Fibroblast of mammary gland (primary cell): ENCODE data around the gene JCHAIN.
A peak's percentile ranks its signal among the peaks of the same experiment; 100 is the strongest.

Experiments used
- DNase-seq: peaks from one replicate; pipeline ENCODE4 v3.0.0-alpha.2; 2010; ENCODE audit warnings: low read depth
- H3K4me3 ChIP-seq: 2 replicates; pipeline ENCODE4 v1.5.1; 2011; ENCODE audit warnings: low read depth, mild to moderate bottlenecking, low read length, moderate library complexity; ENCODE audit not compliant: control insufficient read depth
- CTCF ChIP-seq: conservative IDR thresholded peaks from 2 replicates; pipeline ENCODE4 v1.5.1; 2011; ENCODE audit warnings: low read depth, low read length, inconsistent platforms; ENCODE audit not compliant: control insufficient read depth, insufficient read depth

The JCHAIN gene

GRCh38 chr4:70666369-70666768 is at the start of gene JCHAIN:
TSS of gene JCHAIN (minus strand) at chr4:70666508. CDS start at chr4:70666490, 18 bp downstream.
- no peak within 1 kb of the TSS for H3K4me3 ChIP-seq
- no peak for TF ChIP-seq CTCF
- no peak for DNase-seq

- peak; percentile 79 for DNase-seq
- no peak overlapping the region for H3K4me3 ChIP-seq
- no peak for TF ChIP-seq CTCF
Measured at GRCh38 chr4:70715097-70715496, 48.8 kb upstream of the JCHAIN start.

- no peak for TF ChIP-seq CTCF
- no peak overlapping the region for H3K4me3 ChIP-seq
- no peak for DNase-seq
Measured at GRCh38 chr4:70714079-70714887, 48.0 kb upstream of the JCHAIN start.

- H3K4me3 ChIP-seq = no peak overlapping the region
- TF ChIP-seq CTCF = no peak
- no peak for DNase-seq
Measured at GRCh38 chr4:70713453-70714078, 47.3 kb upstream of the JCHAIN start.

GRCh38 chr4:70712604-70713452 is 46.5 kb upstream of the JCHAIN start:
- no peak for DNase-seq
- no peak overlapping the region for H3K4me3 ChIP-seq
- no peak for TF ChIP-seq CTCF

- DNase-seq = peak; percentile 62
- H3K4me3 ChIP-seq = no peak overlapping the region
- no peak for TF ChIP-seq CTCF
Measured at GRCh38 chr4:70712150-70712549, 45.8 kb upstream of the JCHAIN start.
